ENCODE data around the gene ARPC5.
A peak's percentile ranks its signal among the peaks of the same experiment; 100 is the strongest.
"Not testable (repeated sequence)": the region's sequence is repeated elsewhere in the genome, so short reads cannot be mapped to it uniquely, and the experiment has no call there.

ARPC5 gene

GRCh38 chr1:183638649-183639387 is 3.2 kb upstream of the ARPC5 start:
- no peak for DNase-seq (ENCODE audit: low read depth in 1 of 2, low spot score in 1 of 2)
- in situ Hi-C loops (cut with HindIII; ENCODE audit: low pct_unique_long_range_greater_than_20kb, low sequenced_read_pairs): no loop called here
- no peak for TF ChIP-seq JUND (IDR thresholded peaks at IDR 0.05; ENCODE audit: low read depth)

GRCh38 chr1:183636783-183637182 is 1.2 kb upstream of the ARPC5 start:
- no peak for DNase-seq (ENCODE audit: low read depth in 1 of 2, low spot score in 1 of 2)
- in situ Hi-C loops (cut with HindIII; ENCODE audit: low pct_unique_long_range_greater_than_20kb, low sequenced_read_pairs): no loop called here
- TF ChIP-seq JUND (IDR thresholded peaks at IDR 0.05; ENCODE audit: low read depth): no peak

- no peak for TF ChIP-seq JUND (IDR thresholded peaks at IDR 0.05; ENCODE audit: low read depth)
- no peak for DNase-seq (ENCODE audit: low read depth in 1 of 2, low spot score in 1 of 2)
- in situ Hi-C loops (cut with HindIII; ENCODE audit: low pct_unique_long_range_greater_than_20kb, low sequenced_read_pairs): no loop called here
Measured at GRCh38 chr1:183636334-183636682, 725 bp upstream of the ARPC5 start.

GRCh38 chr1:183635099-183635605 is 431 bp downstream of the ARPC5 start:
- peak; percentile 18 to 51 for DNase-seq (ENCODE audit: low read depth in 1 of 2, low spot score in 1 of 2)
- in situ Hi-C loops (cut with HindIII; ENCODE audit: low pct_unique_long_range_greater_than_20kb, low sequenced_read_pairs): no loop called here
- no peak for TF ChIP-seq JUND (IDR thresholded peaks at IDR 0.05; ENCODE audit: low read depth)

- DNase-seq (ENCODE audit: low read depth in 1 of 2, low spot score in 1 of 2): no peak
- no peak for TF ChIP-seq JUND (IDR thresholded peaks at IDR 0.05; ENCODE audit: low read depth)
- in situ Hi-C loops (cut with HindIII; ENCODE audit: low pct_unique_long_range_greater_than_20kb, low sequenced_read_pairs): no loop called here
Measured at GRCh38 chr1:183634429-183635065, 1.0 kb downstream of the ARPC5 start.

- DNase-seq (ENCODE audit: low read depth in 1 of 2, low spot score in 1 of 2): peak; percentile 10 to 57
- in situ Hi-C loops (cut with HindIII; ENCODE audit: low pct_unique_long_range_greater_than_20kb, low sequenced_read_pairs): no loop called here
- TF ChIP-seq JUND (IDR thresholded peaks at IDR 0.05; ENCODE audit: low read depth): no peak
Measured at GRCh38 chr1:183633676-183634343, 1.8 kb downstream of the ARPC5 start.

GRCh38 chr1:183632964-183633363 is 2.6 kb downstream of the ARPC5 start:
- TF ChIP-seq JUND (IDR thresholded peaks at IDR 0.05; ENCODE audit: low read depth): no peak
- in situ Hi-C loops (cut with HindIII; ENCODE audit: low pct_unique_long_range_greater_than_20kb, low sequenced_read_pairs): no loop called here
- DNase-seq (ENCODE audit: low read depth in 1 of 2, low spot score in 1 of 2): no peak

GRCh38 chr1:183632114-183632513 is 3.5 kb downstream of the ARPC5 start:
- no peak for TF ChIP-seq JUND (IDR thresholded peaks at IDR 0.05; ENCODE audit: low read depth)
- no peak for DNase-seq (ENCODE audit: low read depth in 1 of 2, low spot score in 1 of 2)
- in situ Hi-C loops (cut with HindIII; ENCODE audit: low pct_unique_long_range_greater_than_20kb, low sequenced_read_pairs): no loop called here

- in situ Hi-C loops (cut with HindIII; ENCODE audit: low pct_unique_long_range_greater_than_20kb, low sequenced_read_pairs): no loop called here
- DNase-seq (ENCODE audit: low read depth in 1 of 2, low spot score in 1 of 2): no peak
- TF ChIP-seq JUND (IDR thresholded peaks at IDR 0.05; ENCODE audit: low read depth): no peak
Measured at GRCh38 chr1:183630748-183631147, 4.8 kb downstream of the ARPC5 start.

GRCh38 chr1:183628537-183628936 is 7.0 kb downstream of the ARPC5 start:
- in situ Hi-C loops (cut with HindIII; ENCODE audit: low pct_unique_long_range_greater_than_20kb, low sequenced_read_pairs): no loop called here

GRCh38 chr1:183626236-183626635 is 9.3 kb downstream of the ARPC5 start:
- in situ Hi-C loops (cut with HindIII; ENCODE audit: low pct_unique_long_range_greater_than_20kb, low sequenced_read_pairs); DNase-seq (ENCODE audit: low read depth in 1 of 2, low spot score in 1 of 2): not testable (repeated sequence)

More at GRCh38 chr1:183628537-183628936, 7.0 kb downstream of the ARPC5 start:
- no peak for TF ChIP-seq JUND (IDR thresholded peaks at IDR 0.05; ENCODE audit: low read depth)
- DNase-seq (ENCODE audit: low read depth in 1 of 2, low spot score in 1 of 2): no peak

GRCh38 chr1:183622884-183623785 is 12.4 kb downstream of the ARPC5 start:
- DNase-seq (ENCODE audit: low read depth in 1 of 2, low spot score in 1 of 2): peak; percentile 33 to 90
- TF ChIP-seq JUND (IDR thresholded peaks at IDR 0.05; ENCODE audit: low read depth): no peak
- in situ Hi-C loops (cut with HindIII; ENCODE audit: low pct_unique_long_range_greater_than_20kb, low sequenced_read_pairs): no loop called here
